GM03348 (cell line): ENCODE results near the gene CLEC6A.
"Not testable (repeated sequence)": the region's sequence is repeated elsewhere in the genome, so short reads cannot be mapped to it uniquely, and the experiment has no call there.

Experiments
- DNase-seq: peaks from one replicate; pipeline ENCODE4 v3.0.0; 2012; ENCODE audit warnings: low spot score

The CLEC6A gene

GRCh38 chr12:8495671-8496070 lies 39.9 kb downstream of the CLEC6A start:
- DNase-seq, result not testable (repeated sequence)

DNA sequence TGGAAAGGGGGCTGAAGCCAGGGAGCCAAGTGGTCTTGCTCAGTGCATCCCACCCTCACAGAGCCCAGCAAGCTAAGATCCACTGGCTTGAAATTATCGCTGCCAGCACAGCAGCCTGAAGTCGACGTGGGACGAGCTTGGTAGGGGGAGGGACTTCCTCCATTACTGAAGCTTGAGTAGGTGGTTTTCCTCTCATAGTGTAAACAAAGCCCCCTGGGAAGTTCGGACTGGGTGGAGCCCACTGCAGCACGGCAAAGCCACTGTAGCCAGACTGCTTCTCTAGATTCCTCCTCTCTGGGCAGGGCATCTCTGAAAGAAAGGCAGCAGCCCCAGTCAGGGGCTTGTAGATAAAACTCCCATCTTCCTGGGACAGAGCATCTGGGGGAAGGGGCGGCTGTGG lies 40.3 kb downstream of the CLEC6A start:
- not testable (repeated sequence) for DNase-seq

- DNase-seq, result no peak
These were observed 43.9 kb downstream of the CLEC6A start for GRCh38 chr12:8499616-8500015.

DNA sequence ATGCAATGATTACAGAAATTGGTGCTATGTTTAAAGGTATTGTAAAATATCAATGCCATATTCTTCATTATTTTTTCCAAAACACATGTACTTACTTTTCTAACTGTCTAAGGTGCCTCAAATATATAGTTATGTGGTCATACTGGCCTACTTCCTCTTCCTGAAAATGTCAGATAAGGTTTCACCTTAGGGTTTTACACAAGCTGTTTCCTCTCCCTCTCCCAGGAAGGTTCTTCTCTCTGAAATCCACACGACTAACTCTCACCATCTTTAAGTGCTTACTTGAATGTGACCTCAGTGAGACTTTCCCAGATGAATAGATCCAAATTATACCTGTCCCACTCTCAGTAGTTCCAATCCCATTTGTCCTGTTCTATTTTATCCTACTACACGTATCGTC lies 46.0 kb downstream of the CLEC6A start:
- DNase-seq, result no peak

GRCh38 chr12:8504351-8504750 lies 48.6 kb downstream of the CLEC6A start:
- DNase-seq, result no peak

- DNase-seq, result no peak
These were observed 51.8 kb downstream of the CLEC6A start for GRCh38 chr12:8507596-8507995.

- DNase-seq, result no peak
These were observed 52.5 kb downstream of the CLEC6A start for GRCh38 chr12:8508223-8508622.

GRCh38 chr12:8508910-8509841 lies 53.4 kb downstream of the CLEC6A start:
- DNase-seq, result no peak

DNA sequence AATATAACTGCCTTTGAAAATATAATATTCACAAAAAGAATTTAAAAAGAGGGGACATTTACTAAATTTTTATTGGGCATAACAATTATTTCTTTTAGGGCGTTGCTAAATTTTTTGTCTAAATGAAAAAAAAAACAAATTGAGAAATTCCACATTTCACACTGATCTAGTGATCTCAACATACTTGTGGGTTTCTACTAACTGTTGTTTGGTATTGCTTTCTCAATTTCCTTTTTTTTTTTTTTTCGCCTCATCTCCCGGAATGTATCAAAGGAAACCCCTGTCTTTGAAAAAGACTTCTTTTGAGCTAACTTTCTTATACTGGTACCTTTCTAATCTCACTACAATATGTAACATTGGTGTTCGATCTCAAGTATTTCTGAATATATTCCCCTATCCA lies 57.5 kb downstream of the CLEC6A start, which contains the start of gene CLEC4D:
CLEC4D (plus strand) TSS at position 248 of the 400 bp plus-strand sequence. CDS start 230 bp downstream, outside the sequence.
- no peak for DNase-seq

DNA sequence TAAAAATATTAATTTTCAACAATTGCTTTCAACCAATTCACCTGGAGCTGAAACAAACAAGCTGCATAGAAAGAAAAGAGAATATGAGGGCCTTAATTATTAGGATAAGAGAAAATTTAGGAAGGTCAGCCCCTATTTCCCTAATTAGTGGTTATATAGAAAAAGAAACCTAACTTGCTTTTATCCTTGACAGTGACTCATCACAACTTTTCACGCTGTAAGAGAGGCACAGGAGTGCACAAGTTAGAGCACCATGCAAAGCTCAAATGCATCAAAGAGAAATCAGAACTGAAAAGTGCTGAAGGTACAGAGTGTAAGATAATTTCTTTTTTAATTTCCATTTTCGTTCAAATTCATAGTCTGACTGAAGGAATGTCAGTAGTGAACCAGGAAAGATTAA lies 62.2 kb downstream of the CLEC6A start:
- no peak for DNase-seq

DNA sequence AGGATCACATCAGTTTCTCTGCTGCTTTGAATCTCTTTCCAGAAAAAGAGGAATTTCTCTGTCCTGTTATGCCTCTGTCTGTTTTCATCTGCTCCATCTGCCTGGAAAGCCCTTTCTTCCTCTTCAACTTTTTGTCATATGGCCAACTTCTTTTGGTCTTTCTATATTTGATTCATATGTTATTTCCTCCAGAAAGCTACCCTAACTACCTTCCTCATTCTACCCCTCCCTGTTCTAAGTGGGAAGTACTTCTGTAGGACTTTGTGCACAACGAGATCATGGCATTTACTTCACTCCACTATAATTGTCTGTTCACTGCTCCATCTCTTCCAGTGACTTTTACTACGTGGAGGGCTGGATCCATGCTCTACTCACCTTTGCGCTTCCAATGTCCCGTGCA lies 63.4 kb downstream of the CLEC6A start:
- no peak for DNase-seq

GRCh38 chr12:8527250-8528130 lies 71.7 kb downstream of the CLEC6A start:
- DNase-seq, result no peak
